Stomach (tissue), 9 donors: ENCODE results near the gene MRPS14. TPM values are rescaled to one million over a fixed set of nuclear protein-coding genes. Genes with fewer than 3 reads are reported as not detected.
"Not testable (repeated sequence)": the region's sequence is repeated elsewhere in the genome, so short reads cannot be mapped to it uniquely, and the experiment has no call there.

Source experiments
- DNase-seq, 2 donors: peaks; one replicate each; pipeline versions ENCODE4 v3.0.0 to v3.0.0-alpha.2; 2013 to 2019
- H3K27ac ChIP-seq, 5 donors: fragments of 200-600 bp in 4 of 5; sonication (generic) in 4 of 5; one replicate each; pipeline ENCODE4 v1.5.1; 2013 to 2019; ENCODE audit warnings: mild to moderate bottlenecking in 1 of 5, moderate library complexity in 1 of 5
- H3K27me3 ChIP-seq, 3 donors: fragments of 200-600 bp; sonication (generic); one replicate each; pipeline ENCODE4 v1.5.1; 2017 to 2019; ENCODE audit warnings: mixed run types in 1 of 3
- H3K36me3 ChIP-seq, 4 donors: fragments of 200-600 bp; sonication (generic); 1 replicate in 3 of 4; 2 replicates in 1 of 4; pipeline ENCODE4 v1.5.1; 2016 to 2019
- H3K4me1 ChIP-seq, 4 donors: fragments of 200-600 bp; sonication (generic); one replicate each; pipeline ENCODE4 v1.5.1; 2016 to 2019
- H3K4me3 ChIP-seq, 4 donors: fragments of 200-600 bp; sonication (generic) in 3 of 4; one replicate each; pipeline ENCODE4 v1.5.1; 2016 to 2019; ENCODE audit warnings: mild to moderate bottlenecking in 1 of 4
- H3K9me3 ChIP-seq, 4 donors: fragments of 200-600 bp; sonication (generic); one replicate each; pipeline ENCODE4 v1.5.1; 2016 to 2019
- EP300 ChIP-seq: sonication (generic); formaldehyde crosslinking; IDR thresholded peaks from one replicate; pipeline ENCODE4 v1.6.1; 2017; ENCODE audit warnings: antibody characterized with exemption
- POLR2A ChIP-seq, 4 donors: fragments of 450-650 bp; IDR thresholded peaks; one replicate each; pipeline ENCODE4 v1.6.1; 2016; ENCODE audit warnings: antibody characterized with exemption in 4 of 4, control low read depth in 2 of 4, mild to moderate bottlenecking in 1 of 4, moderate library complexity in 1 of 4
- POLR2AphosphoS5 ChIP-seq, 3 donors: sonication (generic); formaldehyde crosslinking; IDR thresholded peaks; one replicate each; pipeline ENCODE4 v1.6.1; 2016; ENCODE audit warnings: antibody characterized with exemption in 3 of 3
- WGBS, 5 donors: extraction: QIAGEN DNeasy Blood & Tissue Kit in 3 of 5; methylation state at CpG; one replicate each; pipeline versions ENCODE4 v1.1.5 to v1.1.7; 2013 to 2018; 5-methylcytosine and 5-hydroxymethylcytosine counted together
- intact Hi-C: fragments of 100-400 bp; cut with DNase I; formaldehyde crosslinking; loops from one replicate; pipeline ENCODE4 v1.15.1; 2023; ENCODE audit warnings: low total_unique reads
- polyA plus RNA-seq, 3 donors: library from polyadenylated mRNA; stranded (reverse); fragments of 200-250 nt; gene quantifications; one replicate each; pipeline ENCODE4 v1.2.3, GENCODE V29; 2013
- total RNA-seq, 5 donors: library from RNA; depleted of rRNA; stranded (reverse); fragments of >200 nt; gene quantifications; one replicate each; pipeline versions ENCODE4 v1.1.0 to v1.2.3, GENCODE V29; 2014 to 2016
- TF ChIP-seq, protein P1 (sequence below), 7 experiments: fragments of 450-650 bp in 4 of 7; fragments of 200-600 bp in 3 of 7; sonication (generic) in 3 of 7; IDR thresholded peaks; one replicate each; pipeline ENCODE4 v1.5.1; 2016 to 2019; ENCODE audit warnings: antibody characterized with exemption in 7 of 7, control low read depth in 2 of 7, mild to moderate bottlenecking in 1 of 7
- donor health status: healthy with polysubstance abuse.
- donor health status: Bipolar disorder and iron deficiency.
- donor health status: healthy.

MRPS14 gene
- total and polyA plus RNA-seq, 8 donors, result 7.0 to 45.9 (median 22.3) TPM

DNA sequence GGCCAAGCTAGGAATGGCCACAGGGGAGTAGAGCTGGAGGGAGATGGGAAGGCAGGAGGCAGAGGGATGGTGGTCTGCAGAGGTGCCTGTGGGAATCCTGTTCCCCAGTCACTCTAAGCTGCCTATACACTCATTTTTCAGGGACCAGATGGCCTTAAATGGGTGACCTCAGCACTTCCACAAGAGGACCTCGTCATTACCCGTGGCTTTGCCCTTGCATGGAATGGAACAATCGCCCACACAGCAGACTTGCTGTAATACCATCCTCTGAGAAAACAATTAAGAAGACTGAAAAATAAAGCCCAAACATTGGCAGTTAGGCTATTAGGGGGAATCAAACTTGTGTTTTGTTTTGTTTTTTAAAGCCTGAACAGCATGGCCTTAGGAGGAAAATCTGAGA, 31.5 kb upstream of the MRPS14 start:
- Histone ChIP-seq H3K27me3 (peaks cover 0 to 6% (median 0%) of the 10 kb centered on the region in 3 donors), H3K9me3 (no peaks in the 10 kb centered on the region), H3K4me1 (no peaks in the 10 kb centered on the region), H3K36me3 (no peaks in the 10 kb centered on the region), H3K27ac (no peak overlapping the region), H3K4me3 (no peak overlapping the region)
- DNase-seq, result no peak
- intact Hi-C loops, result no loop called here
- WGBS, 5 donors, result 80 to 88% (median 82%) methylated on average over 3 of the region's 3 CpGs
- TF ChIP-seq POLR2AphosphoS5 (IDR thresholded peaks at IDR 0.05), result no peak
- no peak for TF ChIP-seq EP300
- TF ChIP-seq, protein P1, sequence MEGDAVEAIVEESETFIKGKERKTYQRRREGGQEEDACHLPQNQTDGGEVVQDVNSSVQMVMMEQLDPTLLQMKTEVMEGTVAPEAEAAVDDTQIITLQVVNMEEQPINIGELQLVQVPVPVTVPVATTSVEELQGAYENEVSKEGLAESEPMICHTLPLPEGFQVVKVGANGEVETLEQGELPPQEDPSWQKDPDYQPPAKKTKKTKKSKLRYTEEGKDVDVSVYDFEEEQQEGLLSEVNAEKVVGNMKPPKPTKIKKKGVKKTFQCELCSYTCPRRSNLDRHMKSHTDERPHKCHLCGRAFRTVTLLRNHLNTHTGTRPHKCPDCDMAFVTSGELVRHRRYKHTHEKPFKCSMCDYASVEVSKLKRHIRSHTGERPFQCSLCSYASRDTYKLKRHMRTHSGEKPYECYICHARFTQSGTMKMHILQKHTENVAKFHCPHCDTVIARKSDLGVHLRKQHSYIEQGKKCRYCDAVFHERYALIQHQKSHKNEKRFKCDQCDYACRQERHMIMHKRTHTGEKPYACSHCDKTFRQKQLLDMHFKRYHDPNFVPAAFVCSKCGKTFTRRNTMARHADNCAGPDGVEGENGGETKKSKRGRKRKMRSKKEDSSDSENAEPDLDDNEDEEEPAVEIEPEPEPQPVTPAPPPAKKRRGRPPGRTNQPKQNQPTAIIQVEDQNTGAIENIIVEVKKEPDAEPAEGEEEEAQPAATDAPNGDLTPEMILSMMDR (IDR thresholded peaks at IDR 0.05), result no peak
- no peak for TF ChIP-seq POLR2A (IDR thresholded peaks at IDR 0.05)

DNA sequence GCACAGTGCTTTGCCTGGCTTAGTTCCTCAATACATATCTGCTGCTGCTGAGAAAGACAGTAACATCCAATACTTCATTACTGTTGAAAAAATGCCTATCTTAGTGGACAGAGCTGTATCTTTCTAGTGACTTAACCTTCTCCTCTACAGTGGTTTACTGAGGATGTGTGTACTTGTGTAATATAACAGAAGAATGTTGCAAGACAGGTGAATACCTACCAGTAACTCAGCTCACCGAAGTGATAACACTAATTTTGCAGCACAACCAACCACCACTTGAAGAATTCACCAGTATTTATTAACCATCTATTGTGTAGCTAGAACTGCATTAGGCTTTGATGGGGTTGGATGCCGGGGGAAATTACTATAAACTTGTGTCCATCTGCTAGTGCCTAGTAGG, 27.8 kb upstream of the MRPS14 start:
- Histone ChIP-seq H3K27ac (no peak overlapping the region), H3K9me3 (no peaks in the 10 kb centered on the region), H3K4me1 (no peaks in the 10 kb centered on the region), H3K4me3 (no peak overlapping the region), H3K36me3 (no peaks in the 10 kb centered on the region), H3K27me3 (peaks cover 0 to 6% (median 0%) of the 10 kb centered on the region in 3 donors)
- TF ChIP-seq, protein P1 (IDR thresholded peaks at IDR 0.05), result no peak
- no peak for TF ChIP-seq POLR2AphosphoS5 (IDR thresholded peaks at IDR 0.05)
- no peak for TF ChIP-seq EP300
- TF ChIP-seq POLR2A (IDR thresholded peaks at IDR 0.05), result no peak
- intact Hi-C loops, result no loop called here
- DNase-seq, result no peak
- 79 to 92% (median 86%) methylated on average over 2 of the region's 2 CpGs for WGBS, 5 donors

DNA sequence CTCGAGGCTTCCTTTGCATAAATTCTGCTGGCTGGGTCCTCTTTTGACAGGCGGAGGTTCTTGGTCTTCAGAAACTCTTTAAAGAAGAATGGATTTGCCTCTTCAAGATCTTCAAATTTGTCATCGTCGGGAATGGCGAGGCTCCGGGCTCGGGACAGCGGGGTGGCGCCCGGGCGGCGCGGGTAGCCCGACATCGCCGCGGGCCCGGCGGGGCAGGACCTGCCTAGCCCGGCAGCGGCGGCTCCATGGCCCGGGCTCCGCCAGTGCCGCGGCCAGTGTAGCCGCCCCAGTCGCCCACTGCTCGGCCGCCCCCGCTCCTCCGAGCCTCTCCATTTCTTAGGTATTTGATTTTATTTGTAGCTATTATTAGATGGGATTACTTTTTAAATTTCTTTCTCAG, 22.3 kb upstream of the MRPS14 start:
- no peak for DNase-seq
- H3K9me3 ChIP-seq, result no peaks in the 10 kb centered on the region
- H3K27me3 ChIP-seq, result peaks cover 0 to 5% (median 0%) of the 10 kb centered on the region in 3 donors
- H3K27ac ChIP-seq, result no peak overlapping the region
- intact Hi-C loops, result no loop called here
- H3K36me3 ChIP-seq, result no peaks in the 10 kb centered on the region
- no peaks in the 10 kb centered on the region for H3K4me1 ChIP-seq
- H3K4me3 ChIP-seq, result no peak overlapping the region
- WGBS, 5 donors, result 94 to 98% (median 96%) methylated on average over 30 to 32 of the region's 32 CpGs
- TF ChIP-seq, protein P1 (IDR thresholded peaks at IDR 0.05), result no peak
- no peak for TF ChIP-seq EP300

DNA sequence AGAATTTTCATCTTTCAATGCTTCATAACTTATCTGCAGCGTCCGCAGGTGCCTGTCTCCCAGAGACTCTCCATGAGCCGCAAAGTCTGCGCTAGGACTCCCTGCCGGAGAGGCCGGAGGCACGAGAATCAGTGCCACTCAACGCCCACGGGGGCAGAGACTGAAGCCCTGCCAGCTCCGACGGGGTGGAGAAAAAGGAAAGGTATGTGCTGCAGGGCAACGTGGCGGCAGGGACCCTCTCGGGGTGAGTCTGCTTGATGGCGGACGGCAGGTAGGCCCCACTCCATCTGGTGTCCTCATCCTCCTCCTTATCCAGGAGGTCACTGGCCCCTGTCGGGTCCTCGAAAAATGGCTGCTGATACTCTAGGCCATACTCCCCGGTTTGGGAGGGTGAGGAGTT, 21.9 kb upstream of the MRPS14 start:
- H3K27me3 ChIP-seq, result peaks cover 0 to 5% (median 0%) of the 10 kb centered on the region in 3 donors
- no peaks in the 10 kb centered on the region for H3K4me1 ChIP-seq
- H3K4me3 ChIP-seq, result no peak overlapping the region
- TF ChIP-seq POLR2A (IDR thresholded peaks at IDR 0.05) (no peak), EP300 (no peak), POLR2AphosphoS5 (IDR thresholded peaks at IDR 0.05) (no peak)
- TF ChIP-seq, protein P1 (IDR thresholded peaks at IDR 0.05), result no peak
- intact Hi-C loops, result no loop called here
- H3K27ac ChIP-seq, result no peak overlapping the region
- H3K9me3 ChIP-seq, result no peaks in the 10 kb centered on the region
- DNase-seq, result no peak
- whole genome bisulfite sequencing, 5 donors, result 91 to 97% (median 93%) methylated on average over 18 to 19 of the region's 19 CpGs
- H3K36me3 ChIP-seq, result no peaks in the 10 kb centered on the region

DNA sequence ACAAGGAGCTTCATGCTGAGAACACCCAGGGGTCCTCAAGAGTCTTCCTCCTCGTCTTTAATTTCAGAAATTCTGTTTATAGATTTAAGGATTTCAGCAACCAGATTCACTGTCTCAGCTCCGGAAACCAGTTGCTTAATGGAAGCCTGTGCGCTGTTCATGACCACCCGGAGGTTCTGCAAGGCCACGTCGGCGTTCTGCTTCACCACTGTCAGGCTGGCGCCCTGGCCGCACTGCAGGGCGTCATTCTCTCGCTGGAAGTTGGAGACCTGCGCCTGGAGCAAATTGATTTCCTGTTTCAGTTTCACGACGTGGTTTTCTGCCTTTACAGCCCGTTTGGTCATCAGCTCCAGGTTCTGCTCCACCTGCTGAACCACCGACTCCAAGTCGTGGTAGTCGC, 21.4 kb upstream of the MRPS14 start:
- 81 to 90% (median 89%) methylated on average over 18 of the region's 18 CpGs for WGBS, 5 donors
- intact Hi-C loops, result not testable (repeated sequence)

More for the DNA sequence above, 21.4 kb upstream of the MRPS14 start:
- H3K27me3 ChIP-seq, DNase-seq, H3K27ac ChIP-seq, H3K9me3 ChIP-seq, H3K4me3 ChIP-seq, H3K4me1 ChIP-seq, H3K36me3 ChIP-seq: not testable (repeated sequence)
